ENCODE data around the gene PTGFRN.
"Not testable (repeated sequence)": the region's sequence is repeated elsewhere in the genome, so short reads cannot be mapped to it uniquely, and the experiment has no call there.

The PTGFRN gene

GRCh38 chr1:116916533-116917445 lies 7.1 kb downstream of the PTGFRN start:
- no peak for DNase-seq (ENCODE audit: low read depth)

GRCh38 chr1:116918714-116919357 lies 9.1 kb downstream of the PTGFRN start:
- no peak for DNase-seq (ENCODE audit: low read depth)

- no peak for DNase-seq (ENCODE audit: low read depth)
Observed at GRCh38 chr1:116919802-116920201, 10.1 kb downstream of the PTGFRN start.

- no peak for DNase-seq (ENCODE audit: low read depth)
Observed at GRCh38 chr1:116920211-116920610, 10.5 kb downstream of the PTGFRN start.

- peak; percentile 43 for DNase-seq (ENCODE audit: low read depth)
Observed at GRCh38 chr1:116921301-116921885, 11.7 kb downstream of the PTGFRN start.

- DNase-seq (ENCODE audit: low read depth) = no peak
Observed at GRCh38 chr1:116921937-116922336, 12.2 kb downstream of the PTGFRN start.

GRCh38 chr1:116923421-116923820 lies 13.7 kb downstream of the PTGFRN start:
- peak; percentile 55 for DNase-seq (ENCODE audit: low read depth)

GRCh38 chr1:116927049-116927798 lies 17.5 kb downstream of the PTGFRN start:
- no peak for DNase-seq (ENCODE audit: low read depth)

- no peak for DNase-seq (ENCODE audit: low read depth)
Observed at GRCh38 chr1:116929961-116930592, 20.4 kb downstream of the PTGFRN start.

GRCh38 chr1:116931016-116931918 lies 21.6 kb downstream of the PTGFRN start:
- no peak for DNase-seq (ENCODE audit: low read depth)

GRCh38 chr1:116933606-116934515 lies 24.1 kb downstream of the PTGFRN start:
- no peak for DNase-seq (ENCODE audit: low read depth)

- no peak for DNase-seq (ENCODE audit: low read depth)
Observed at GRCh38 chr1:116934586-116935207, 25.0 kb downstream of the PTGFRN start.

GRCh38 chr1:116938216-116938615 lies 28.5 kb downstream of the PTGFRN start:
- DNase-seq (ENCODE audit: low read depth) = no peak

- not testable (repeated sequence) for DNase-seq (ENCODE audit: low read depth)
Observed at GRCh38 chr1:116939780-116940543, 30.2 kb downstream of the PTGFRN start.

GRCh38 chr1:116940814-116941599 lies 31.3 kb downstream of the PTGFRN start:
- no peak for DNase-seq (ENCODE audit: low read depth)

- DNase-seq (ENCODE audit: low read depth) = no peak
Observed at GRCh38 chr1:116941670-116942069, 32.0 kb downstream of the PTGFRN start.

- DNase-seq (ENCODE audit: low read depth) = no peak
Observed at GRCh38 chr1:116942344-116942743, 32.6 kb downstream of the PTGFRN start.

GRCh38 chr1:116943438-116943837 lies 33.7 kb downstream of the PTGFRN start:
- DNase-seq (ENCODE audit: low read depth) = no peak

All from stromal cell of bone marrow (primary cell).